GM12878 (cell line): ENCODE results near the gene MPP2. TPM values are rescaled to one million over a fixed set of nuclear protein-coding genes. Genes with fewer than 3 reads are reported as not detected.

Experiments used
- ATAC-seq: fragments of 200-7000 bp; cut with Tn5 transposase; 3 replicates; pipeline ENCODE4 v1.9.1; 2020; ENCODE audit warnings: mild to moderate bottlenecking, moderate library complexity
- BruUV-seq: library from RNA; stranded (reverse); fragments of 400-500 nt; replicated peaks from 2 replicates; lab custom pipeline; 2021; lab: Mats Ljungman, UMichigan
- CTCF ChIA-PET: fragments of 300-600 bp; sonication (Branson Sonifier 250); formaldehyde crosslinking; extraction: SDS; loops from one replicate; lab custom pipeline; 2021; ENCODE audit warnings: inconsistent platforms; lab: Yijun Ruan, JAX
- POLR2A ChIA-PET: fragments of 350-600 bp; formaldehyde crosslinking; extraction: SDS; loops from one replicate; lab custom pipeline; 2021; ENCODE audit warnings: inconsistent platforms; lab: Charles Lee
- RAD21 ChIA-PET: fragments of 300-600 bp; sonication (Branson Sonifier 250); formaldehyde crosslinking; loops from one replicate; lab custom pipeline; 2023; ENCODE audit warnings: antibody characterized with exemption; ENCODE audit not compliant: unreplicated experiment; lab: Charles Lee
- SMC1A ChIA-PET: fragments of 300-600 bp; sonication (Branson Sonifier 250); formaldehyde crosslinking; loops from one replicate; lab custom pipeline; 2023; ENCODE audit not compliant: unreplicated experiment, uncharacterized antibody; lab: Charles Lee
- DNase-seq: peaks from one replicate; pipeline ENCODE4 v3.0.0-alpha.2; 2011; ENCODE audit warnings: low read depth, low spot score
- FAIRE-seq: peaks from 3 replicates; lab custom pipeline; 2011; peaks lifted over from hg19 to GRCh38; lab: Jason Lieb, UNC
- H2AFZ ChIP-seq: 2 replicates; pipeline ENCODE4 v1.6.0; 2011; ENCODE audit warnings: low read depth, low read length, control low read depth; ENCODE audit not compliant: control insufficient read depth
- H3K27ac ChIP-seq: 2 replicates; pipeline ENCODE4 v1.5.1; 2011; ENCODE audit warnings: control low read depth; ENCODE audit not compliant: control insufficient read depth, insufficient read depth
- H3K27me3 ChIP-seq, 2 experiments: replicated peaks in 1 of 2; 2 replicates each; pipeline versions ENCODE4 v1.6.0 to v1.6.1; 2011; ENCODE audit warnings: low read length in 1 of 2; ENCODE audit not compliant: control insufficient read depth in 2 of 2, insufficient read depth in 2 of 2
- H3K36me3 ChIP-seq, 2 experiments: 2 replicates each; pipeline ENCODE4 v1.5.1; 2011; ENCODE audit warnings: low read length in 1 of 2; ENCODE audit not compliant: control insufficient read depth in 2 of 2, insufficient read depth in 2 of 2
- H3K4me1 ChIP-seq: 2 replicates; pipeline ENCODE4 v1.6.1; 2011; ENCODE audit warnings: mild to moderate bottlenecking, low read length, moderate library complexity, mixed read lengths; ENCODE audit not compliant: control insufficient read depth, insufficient read depth
- H3K4me2 ChIP-seq: 2 replicates; pipeline ENCODE4 v1.6.0; 2011; ENCODE audit warnings: control low read depth; ENCODE audit not compliant: control insufficient read depth, insufficient read depth
- H3K4me3 ChIP-seq: fragments of 200-600 bp; sonication (generic); 2 replicates; pipeline ENCODE4 v1.5.1; 2016
- H3K79me2 ChIP-seq: 2 replicates; pipeline ENCODE4 v1.6.0; 2011; ENCODE audit warnings: low read length; ENCODE audit not compliant: control insufficient read depth, insufficient read depth
- H3K9ac ChIP-seq: 2 replicates; pipeline ENCODE4 v1.8.0; 2011; ENCODE audit warnings: low read length, control low read depth, mixed read lengths; ENCODE audit not compliant: control insufficient read depth, insufficient read depth
- H3K9me3 ChIP-seq: replicated peaks from 3 replicates; pipeline ENCODE4 v1.5.1; 2011; ENCODE audit warnings: mild to moderate bottlenecking, low read length; ENCODE audit not compliant: control insufficient read depth, insufficient read depth
- H4K20me1 ChIP-seq: 2 replicates; pipeline ENCODE4 v1.6.0; 2011; ENCODE audit not compliant: control insufficient read depth, insufficient read depth
- TCF12 ChIP-seq: IDR thresholded peaks from 2 replicates; pipeline ENCODE4 v1.6.1; 2011; ENCODE audit warnings: low read depth, mild to moderate bottlenecking, low read length
- WGBS: methylation state at CpG from one replicate; pipeline ENCODE4 v1.1.6; 2016; ENCODE audit warnings: low lambda C conversion rate; ENCODE audit not compliant: insufficient replicate concordance, insufficient coverage; ENCODE audit errors: missing lambda C conversion rate; 5-methylcytosine and 5-hydroxymethylcytosine counted together
- in situ Hi-C: fragments of 300-500 bp; cut with MboI; formaldehyde crosslinking; loops from 9 replicates; pipeline ENCODE4 v1.14.3; 2018; ENCODE audit warnings: mixed read lengths
- intact Hi-C: fragments of 100-400 bp; cut with micrococcal nuclease; formaldehyde crosslinking; loops from one replicate; pipeline ENCODE4 v1.14.2; 2022; ENCODE audit not compliant: unreplicated experiment
- polyA plus RNA-seq, 11 experiments: library from polyadenylated mRNA; depleted of rRNA in 4 of 11; unstranded in 6 of 11; stranded (reverse) in 5 of 11; fragments of >200 nt; fragmentation: Nextera tagmentation in 4 of 11; fragmentation: Illumina TruSeq in 1 of 11; extraction: Ambion mirVana in 4 of 11; extraction: Trizol in 1 of 11; gene quantifications; 1 replicate in 1 of 11; 2 replicates in 10 of 11; pipeline versions ENCODE4 v1.2.1 to v1.2.3, GENCODE V29; 2011 to 2016; ENCODE audit warnings: inconsistent platforms in 2 of 11, missing spikeins in 2 of 11, low read depth in 1 of 11
- total RNA-seq, 4 experiments: library from RNA; depleted of rRNA in 3 of 4; stranded (reverse); fragments of >200 nt in 3 of 4; fragmentation: Illumina TruSeq in 1 of 4; extraction: Trizol in 1 of 4; gene quantifications; 2 replicates each; pipeline versions ENCODE4 v1.2.1 to v1.2.3, GENCODE V29; 2013 to 2021
- TF ChIP-seq, protein P1 (sequence below): fragments of 450-650 bp; IDR thresholded peaks from 2 replicates; pipeline ENCODE4 v1.6.1; 2016; ENCODE audit warnings: mild to moderate bottlenecking, moderate library complexity, borderline replicate concordance

Gene MPP2
- total and polyA plus RNA-seq, 10 of the 15 experiments (the other 5 are each of a cell fraction or from before 2014, with no cell fraction given) = 0.02 to 0.23 (median 0.15) TPM; not detected in 2

GRCh38 chr17:43831633-43832032, 75.7 kb downstream of the MPP2 start:
- no peak overlapping the region for H3K4me2 ChIP-seq

More at GRCh38 chr17:43831633-43832032, 75.7 kb downstream of the MPP2 start:
- H3K4me3 ChIP-seq = no peak overlapping the region
- no peak overlapping the region for H2AFZ ChIP-seq
- intact Hi-C loops (no loop called here), in situ Hi-C loops (no loop called here)
- ChIA-PET SMC1A (no interaction called here), RAD21 (no interaction called here), CTCF (interaction anchor here (0.9 kb wide), 1 partner anchor 49 kb away, joined by 5 read pairs; no protein-coding TSS in a partner anchor), POLR2A (no interaction called here)
- H3K27me3 ChIP-seq = peaks cover 11% of the 10 kb centered on the region in 2 experiments
- H3K4me1 ChIP-seq = no peaks in the 10 kb centered on the region
- BruUV-seq = no TSS peak
- no peak overlapping the region for H3K27ac ChIP-seq
- H3K79me2 ChIP-seq = no peaks in the 10 kb centered on the region
- no peak for DNase-seq
- no peaks in the 10 kb centered on the region for H3K36me3 ChIP-seq
- 52% methylated on average over 8 of the region's 8 CpGs for WGBS
- ATAC-seq = no peak
- no peak for TF ChIP-seq TCF12
- TF ChIP-seq, protein P1, sequence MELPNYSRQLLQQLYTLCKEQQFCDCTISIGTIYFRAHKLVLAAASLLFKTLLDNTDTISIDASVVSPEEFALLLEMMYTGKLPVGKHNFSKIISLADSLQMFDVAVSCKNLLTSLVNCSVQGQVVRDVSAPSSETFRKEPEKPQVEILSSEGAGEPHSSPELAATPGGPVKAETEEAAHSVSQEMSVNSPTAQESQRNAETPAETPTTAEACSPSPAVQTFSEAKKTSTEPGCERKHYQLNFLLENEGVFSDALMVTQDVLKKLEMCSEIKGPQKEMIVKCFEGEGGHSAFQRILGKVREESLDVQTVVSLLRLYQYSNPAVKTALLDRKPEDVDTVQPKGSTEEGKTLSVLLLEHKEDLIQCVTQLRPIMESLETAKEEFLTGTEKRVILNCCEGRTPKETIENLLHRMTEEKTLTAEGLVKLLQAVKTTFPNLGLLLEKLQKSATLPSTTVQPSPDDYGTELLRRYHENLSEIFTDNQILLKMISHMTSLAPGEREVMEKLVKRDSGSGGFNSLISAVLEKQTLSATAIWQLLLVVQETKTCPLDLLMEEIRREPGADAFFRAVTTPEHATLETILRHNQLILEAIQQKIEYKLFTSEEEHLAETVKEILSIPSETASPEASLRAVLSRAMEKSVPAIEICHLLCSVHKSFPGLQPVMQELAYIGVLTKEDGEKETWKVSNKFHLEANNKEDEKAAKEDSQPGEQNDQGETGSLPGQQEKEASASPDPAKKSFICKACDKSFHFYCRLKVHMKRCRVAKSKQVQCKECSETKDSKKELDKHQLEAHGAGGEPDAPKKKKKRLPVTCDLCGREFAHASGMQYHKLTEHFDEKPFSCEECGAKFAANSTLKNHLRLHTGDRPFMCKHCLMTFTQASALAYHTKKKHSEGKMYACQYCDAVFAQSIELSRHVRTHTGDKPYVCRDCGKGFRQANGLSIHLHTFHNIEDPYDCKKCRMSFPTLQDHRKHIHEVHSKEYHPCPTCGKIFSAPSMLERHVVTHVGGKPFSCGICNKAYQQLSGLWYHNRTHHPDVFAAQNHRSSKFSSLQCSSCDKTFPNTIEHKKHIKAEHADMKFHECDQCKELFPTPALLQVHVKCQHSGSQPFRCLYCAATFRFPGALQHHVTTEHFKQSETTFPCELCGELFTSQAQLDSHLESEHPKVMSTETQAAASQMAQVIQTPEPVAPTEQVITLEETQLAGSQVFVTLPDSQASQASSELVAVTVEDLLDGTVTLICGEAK = no peak
- H3K9me3 ChIP-seq = no peaks in the 10 kb centered on the region
- no peak for FAIRE-seq
- H3K9ac ChIP-seq = no peak overlapping the region
- H4K20me1 ChIP-seq = no peaks in the 10 kb centered on the region
